Cardiac muscle cell (in vitro differentiated cells and primary cell): ENCODE results near the gene COL4A1. TPM values are rescaled to one million over a fixed set of nuclear protein-coding genes. Genes with fewer than 3 reads are reported as not detected.

Experiments used
- DNase-seq, 2 donors: peaks; one replicate each; pipeline versions ENCODE4 v3.0.0 to v3.0.0-alpha.2; 2010 to 2017; ENCODE audit warnings: low read depth in 1 of 2, low spot score in 1 of 2
- H3K27ac ChIP-seq: fragments of 200-600 bp; sonication (generic); 2 replicates; pipeline ENCODE4 v1.5.1; 2016
- H3K27me3 ChIP-seq: fragments of 200-600 bp; sonication (generic); 2 replicates; pipeline ENCODE4 v1.6.0; 2016; ENCODE audit warnings: control low read depth
- H3K36me3 ChIP-seq: fragments of 200-600 bp; sonication (generic); 2 replicates; pipeline ENCODE4 v1.5.1; 2016; ENCODE audit warnings: control low read depth
- H3K4me1 ChIP-seq: fragments of 200-600 bp; sonication (generic); 2 replicates; pipeline ENCODE4 v1.8.1; 2017; ENCODE audit warnings: low read depth, mild to moderate bottlenecking, mixed run types
- H3K4me3 ChIP-seq: fragments of 200-600 bp; sonication (generic); 2 replicates; pipeline ENCODE4 v1.5.1; 2016; ENCODE audit warnings: mild to moderate bottlenecking
- H3K9me3 ChIP-seq: fragments of 200-600 bp; sonication (generic); 2 replicates; pipeline ENCODE4 v1.5.1; 2017; ENCODE audit warnings: low read depth, mild to moderate bottlenecking, control low read depth
- polyA plus RNA-seq: library from polyadenylated mRNA; unstranded; fragments of >200 nt; fragmentation: Nextera tagmentation; extraction: Ambion mirVana; gene quantifications from 2 replicates; pipeline ENCODE4 v1.2.1, GENCODE V29; 2016
- total RNA-seq: library from RNA; depleted of rRNA; stranded (reverse); fragments of >200 nt; gene quantifications from 2 replicates; pipeline ENCODE4 v1.2.3, GENCODE V29; 2016
- TF ChIP-seq, protein P1 (sequence below): IDR thresholded peaks from 2 replicates; pipeline ENCODE4 v1.5.1; 2012; ENCODE audit warnings: low read depth, mild to moderate bottlenecking, low read length

Gene COL4A1
- total and polyA plus RNA-seq, 2 experiments from 2014 or later, result 73.9 to 171 TPM

DNA sequence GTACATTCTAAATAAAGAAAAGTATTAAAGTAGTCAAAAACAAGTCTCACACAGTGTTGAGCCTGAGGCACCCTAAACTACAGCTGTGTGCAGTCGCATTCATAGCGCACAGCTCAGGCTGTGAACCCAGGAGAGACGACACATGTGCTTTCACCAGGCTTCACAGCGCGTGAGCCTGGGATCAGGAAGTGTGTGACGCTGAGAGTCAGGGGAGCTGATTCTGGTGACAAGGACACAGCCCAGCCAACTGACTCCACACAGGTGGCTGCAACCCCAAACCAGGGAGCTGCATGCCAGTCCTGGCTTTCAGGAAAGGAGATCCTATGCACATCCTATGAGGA is 41.6 kb downstream of the COL4A1 start:
- H3K36me3 ChIP-seq, result no peaks in the 10 kb centered on the region
- H3K27me3 ChIP-seq, result no peaks in the 10 kb centered on the region
- H3K9me3 ChIP-seq, result no peaks in the 10 kb centered on the region
- TF ChIP-seq, protein P1, sequence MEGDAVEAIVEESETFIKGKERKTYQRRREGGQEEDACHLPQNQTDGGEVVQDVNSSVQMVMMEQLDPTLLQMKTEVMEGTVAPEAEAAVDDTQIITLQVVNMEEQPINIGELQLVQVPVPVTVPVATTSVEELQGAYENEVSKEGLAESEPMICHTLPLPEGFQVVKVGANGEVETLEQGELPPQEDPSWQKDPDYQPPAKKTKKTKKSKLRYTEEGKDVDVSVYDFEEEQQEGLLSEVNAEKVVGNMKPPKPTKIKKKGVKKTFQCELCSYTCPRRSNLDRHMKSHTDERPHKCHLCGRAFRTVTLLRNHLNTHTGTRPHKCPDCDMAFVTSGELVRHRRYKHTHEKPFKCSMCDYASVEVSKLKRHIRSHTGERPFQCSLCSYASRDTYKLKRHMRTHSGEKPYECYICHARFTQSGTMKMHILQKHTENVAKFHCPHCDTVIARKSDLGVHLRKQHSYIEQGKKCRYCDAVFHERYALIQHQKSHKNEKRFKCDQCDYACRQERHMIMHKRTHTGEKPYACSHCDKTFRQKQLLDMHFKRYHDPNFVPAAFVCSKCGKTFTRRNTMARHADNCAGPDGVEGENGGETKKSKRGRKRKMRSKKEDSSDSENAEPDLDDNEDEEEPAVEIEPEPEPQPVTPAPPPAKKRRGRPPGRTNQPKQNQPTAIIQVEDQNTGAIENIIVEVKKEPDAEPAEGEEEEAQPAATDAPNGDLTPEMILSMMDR, result no peak
- H3K27ac ChIP-seq, result no peak overlapping the region
- no peaks in the 10 kb centered on the region for H3K4me1 ChIP-seq
- DNase-seq, result no peak
- no peak overlapping the region for H3K4me3 ChIP-seq

DNA sequence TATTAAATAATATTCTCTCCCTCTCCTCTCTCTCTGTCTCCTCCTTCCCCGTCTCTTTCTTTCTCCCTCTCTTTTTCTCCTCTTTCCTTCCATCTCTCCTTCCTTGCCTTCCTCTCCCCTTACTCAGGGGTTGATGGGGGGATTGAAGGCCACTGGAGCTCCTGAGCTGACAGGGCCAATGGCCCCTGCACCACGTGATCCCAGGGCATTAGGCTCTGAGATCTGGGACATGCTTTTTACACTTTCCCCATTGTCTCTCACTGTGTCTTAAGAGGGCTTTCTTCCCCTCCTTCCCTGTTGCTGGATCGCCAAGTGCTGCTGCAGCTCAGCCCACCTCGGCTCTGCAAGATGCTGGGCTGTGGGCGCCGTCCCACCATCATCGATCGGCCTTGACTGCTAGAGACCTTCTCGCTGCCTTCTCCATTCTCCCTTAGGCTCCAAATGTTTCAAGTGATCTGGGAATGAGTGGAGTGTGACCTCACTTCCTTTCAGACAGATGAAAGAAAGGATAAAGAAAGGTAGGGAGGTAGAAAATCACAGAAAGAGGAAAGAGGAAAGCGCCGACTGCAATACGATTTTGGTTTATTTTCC is 42.2 kb downstream of the COL4A1 start:
- Histone ChIP-seq H3K4me3 (no peak overlapping the region), H3K27ac (no peak overlapping the region), H3K4me1 (no peaks in the 10 kb centered on the region), H3K27me3 (no peaks in the 10 kb centered on the region), H3K9me3 (no peaks in the 10 kb centered on the region), H3K36me3 (no peaks in the 10 kb centered on the region)
- TF ChIP-seq, protein P1, result no peak
- DNase-seq, result no peak

DNA sequence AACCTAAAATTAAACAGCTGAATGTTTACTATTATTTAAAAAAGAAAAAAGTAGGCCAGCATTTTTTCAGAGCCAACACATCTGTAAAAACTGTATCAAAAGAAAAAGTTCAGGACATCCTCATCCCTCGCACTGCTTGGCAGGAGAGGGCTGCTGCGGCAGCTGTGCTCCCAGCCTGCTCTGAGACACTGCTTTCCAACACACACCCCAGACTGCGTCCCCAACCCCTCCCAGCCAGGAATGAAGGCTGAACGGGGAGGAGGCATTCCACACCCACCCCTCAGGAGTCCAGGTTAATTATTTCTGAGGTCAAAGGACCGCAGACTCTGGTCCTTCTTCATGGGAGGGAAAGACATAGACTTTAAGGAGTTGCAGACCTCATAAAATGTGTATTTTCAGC is 43.1 kb downstream of the COL4A1 start:
- H3K4me3 ChIP-seq, result no peak overlapping the region
- no peak for DNase-seq
- H3K36me3 ChIP-seq, result no peaks in the 10 kb centered on the region
- H3K4me1 ChIP-seq, result no peaks in the 10 kb centered on the region
- H3K27me3 ChIP-seq, result no peaks in the 10 kb centered on the region
- TF ChIP-seq, protein P1, result no peak
- no peak overlapping the region for H3K27ac ChIP-seq
- H3K9me3 ChIP-seq, result no peaks in the 10 kb centered on the region

DNA sequence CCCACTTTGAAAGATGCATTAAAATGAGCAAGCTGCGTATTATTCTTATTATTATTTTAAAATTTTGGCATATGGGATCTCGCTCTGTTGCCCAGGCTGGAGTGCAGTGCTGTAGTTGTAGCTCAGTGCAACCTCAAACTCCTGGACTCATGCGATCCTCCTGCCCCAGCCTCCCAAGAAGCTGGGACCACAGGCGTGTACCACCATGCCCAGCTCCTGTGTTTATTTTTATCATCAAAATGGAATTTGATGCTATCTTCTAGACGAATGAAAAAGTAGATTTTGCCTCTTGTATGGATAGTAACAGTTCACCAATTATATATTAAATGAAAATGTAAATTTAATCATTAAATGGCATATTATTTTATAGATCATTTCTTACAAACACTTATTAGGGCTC is 43.6 kb downstream of the COL4A1 start:
- TF ChIP-seq, protein P1, result no peak
- no peak overlapping the region for H3K27ac ChIP-seq

DNA sequence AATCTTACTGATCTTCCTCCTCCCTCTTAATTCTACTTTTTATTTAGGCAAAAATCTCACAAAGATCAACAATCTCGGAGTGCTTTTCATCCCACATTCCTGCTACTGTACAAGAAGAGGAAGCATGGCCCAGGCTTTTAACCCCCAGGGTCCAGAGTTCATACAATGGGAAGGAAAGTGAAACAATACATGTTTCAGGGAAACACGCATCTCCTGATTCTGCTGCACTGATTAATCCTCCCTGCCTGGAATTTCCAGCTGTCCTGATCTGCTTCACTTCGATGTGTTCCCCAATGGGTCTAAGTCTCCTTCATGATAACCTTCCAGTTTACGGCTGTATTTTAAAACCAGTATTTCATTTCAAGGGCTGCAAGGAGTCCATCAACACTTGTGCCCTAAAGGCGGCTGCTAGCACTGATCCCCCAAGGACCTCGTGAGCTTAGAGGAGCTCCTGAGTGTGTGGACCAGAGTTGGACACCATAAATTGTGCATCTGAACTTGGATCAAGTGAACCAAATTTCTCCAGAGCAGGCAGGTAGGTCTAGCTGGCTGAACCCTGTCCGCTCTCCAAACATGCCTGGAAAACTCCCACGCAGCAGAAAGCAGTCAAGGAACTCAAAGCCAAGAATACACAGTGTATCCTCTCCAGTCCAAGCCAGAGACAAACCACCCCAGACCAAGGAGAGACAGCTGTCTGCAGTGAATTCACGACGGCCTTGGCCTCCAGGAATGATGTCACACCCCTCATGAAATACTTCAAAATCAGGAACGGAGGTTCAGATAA is 44.3 kb downstream of the COL4A1 start:
- Histone ChIP-seq H3K4me1 (no peaks in the 10 kb centered on the region), H3K9me3 (no peaks in the 10 kb centered on the region), H3K27ac (no peak overlapping the region), H3K4me3 (no peak overlapping the region), H3K36me3 (no peaks in the 10 kb centered on the region), H3K27me3 (no peaks in the 10 kb centered on the region)
- DNase-seq, result no peak
- TF ChIP-seq, protein P1, result no peak

More for the DNA sequence above, 43.6 kb downstream of the COL4A1 start:
- Histone ChIP-seq H3K4me3 (no peak overlapping the region), H3K27me3 (no peaks in the 10 kb centered on the region), H3K36me3 (no peaks in the 10 kb centered on the region), H3K9me3 (no peaks in the 10 kb centered on the region), H3K4me1 (no peaks in the 10 kb centered on the region)
- no peak for DNase-seq
